Effector CD4-positive, alpha-beta T cell (primary cell): ENCODE results near the gene CNTRL.
"Not testable (repeated sequence)": the region's sequence is repeated elsewhere in the genome, so short reads cannot be mapped to it uniquely, and the experiment has no call there.

ENCODE experiments used
- DNase-seq: peaks from one replicate; pipeline ENCODE4 v3.0.0-alpha.2; 2020
- total RNA-seq: gene quantifications from one replicate; lab custom pipeline; 2026; lab: John Stamatoyannopoulos, UW

Gene CNTRL, protein sequence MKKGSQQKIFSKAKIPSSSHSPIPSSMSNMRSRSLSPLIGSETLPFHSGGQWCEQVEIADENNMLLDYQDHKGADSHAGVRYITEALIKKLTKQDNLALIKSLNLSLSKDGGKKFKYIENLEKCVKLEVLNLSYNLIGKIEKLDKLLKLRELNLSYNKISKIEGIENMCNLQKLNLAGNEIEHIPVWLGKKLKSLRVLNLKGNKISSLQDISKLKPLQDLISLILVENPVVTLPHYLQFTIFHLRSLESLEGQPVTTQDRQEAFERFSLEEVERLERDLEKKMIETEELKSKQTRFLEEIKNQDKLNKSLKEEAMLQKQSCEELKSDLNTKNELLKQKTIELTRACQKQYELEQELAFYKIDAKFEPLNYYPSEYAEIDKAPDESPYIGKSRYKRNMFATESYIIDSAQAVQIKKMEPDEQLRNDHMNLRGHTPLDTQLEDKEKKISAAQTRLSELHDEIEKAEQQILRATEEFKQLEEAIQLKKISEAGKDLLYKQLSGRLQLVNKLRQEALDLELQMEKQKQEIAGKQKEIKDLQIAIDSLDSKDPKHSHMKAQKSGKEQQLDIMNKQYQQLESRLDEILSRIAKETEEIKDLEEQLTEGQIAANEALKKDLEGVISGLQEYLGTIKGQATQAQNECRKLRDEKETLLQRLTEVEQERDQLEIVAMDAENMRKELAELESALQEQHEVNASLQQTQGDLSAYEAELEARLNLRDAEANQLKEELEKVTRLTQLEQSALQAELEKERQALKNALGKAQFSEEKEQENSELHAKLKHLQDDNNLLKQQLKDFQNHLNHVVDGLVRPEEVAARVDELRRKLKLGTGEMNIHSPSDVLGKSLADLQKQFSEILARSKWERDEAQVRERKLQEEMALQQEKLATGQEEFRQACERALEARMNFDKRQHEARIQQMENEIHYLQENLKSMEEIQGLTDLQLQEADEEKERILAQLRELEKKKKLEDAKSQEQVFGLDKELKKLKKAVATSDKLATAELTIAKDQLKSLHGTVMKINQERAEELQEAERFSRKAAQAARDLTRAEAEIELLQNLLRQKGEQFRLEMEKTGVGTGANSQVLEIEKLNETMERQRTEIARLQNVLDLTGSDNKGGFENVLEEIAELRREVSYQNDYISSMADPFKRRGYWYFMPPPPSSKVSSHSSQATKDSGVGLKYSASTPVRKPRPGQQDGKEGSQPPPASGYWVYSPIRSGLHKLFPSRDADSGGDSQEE (N-terminal part only)
- 356 reads per million, percentile 96 among the genes with 10 or more reads in this experiment for total RNA-seq

DNA sequence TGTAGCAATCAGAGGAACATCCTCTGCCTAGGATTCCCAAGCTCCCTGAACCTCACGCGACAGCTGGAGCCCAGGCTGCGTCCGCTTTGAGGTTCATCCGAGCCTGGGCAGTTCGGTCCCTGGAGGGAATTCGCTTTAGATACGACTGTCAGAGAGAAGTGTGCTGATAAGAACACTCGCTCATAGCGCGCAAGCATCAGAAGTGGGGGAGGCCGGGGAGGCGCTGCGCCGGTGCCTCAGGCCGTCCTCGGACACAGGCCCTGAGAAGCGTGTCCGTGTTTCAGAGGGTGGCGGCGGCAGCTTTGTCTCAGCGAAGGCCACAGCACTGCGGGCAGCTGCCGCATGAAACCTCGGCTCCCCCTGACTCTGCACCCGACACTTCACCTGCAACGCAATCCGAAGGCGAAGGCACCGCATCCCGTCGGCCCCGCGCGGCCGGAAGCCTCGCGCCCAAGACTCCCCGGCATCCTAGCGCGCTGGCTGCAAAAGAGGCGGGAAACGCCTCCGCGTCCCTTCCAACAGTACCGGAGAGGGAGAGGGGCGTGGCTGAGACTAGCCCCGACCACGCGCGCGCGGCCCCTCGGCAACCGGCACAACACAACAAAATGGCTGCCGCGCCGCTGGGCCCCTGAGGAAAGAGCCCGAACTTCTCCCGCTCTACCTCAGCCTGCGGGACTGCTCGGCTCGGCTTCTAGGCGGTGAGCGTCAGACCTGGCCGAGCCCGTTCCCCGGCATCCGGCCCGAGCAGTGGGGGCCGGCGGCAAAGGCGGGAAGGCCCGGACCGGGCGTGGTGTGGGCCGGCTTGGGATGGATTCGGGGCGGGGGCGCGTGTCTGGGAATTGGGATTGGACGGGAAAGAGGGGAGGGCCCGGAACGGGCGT lies at the start of gene CNTRL:
TSS of gene CNTRL (plus strand) at position 586 of the 881 bp plus-strand sequence. CDS start 13,372 bp downstream, outside the sequence.
- DNase-seq: peak; percentile 80

DNA sequence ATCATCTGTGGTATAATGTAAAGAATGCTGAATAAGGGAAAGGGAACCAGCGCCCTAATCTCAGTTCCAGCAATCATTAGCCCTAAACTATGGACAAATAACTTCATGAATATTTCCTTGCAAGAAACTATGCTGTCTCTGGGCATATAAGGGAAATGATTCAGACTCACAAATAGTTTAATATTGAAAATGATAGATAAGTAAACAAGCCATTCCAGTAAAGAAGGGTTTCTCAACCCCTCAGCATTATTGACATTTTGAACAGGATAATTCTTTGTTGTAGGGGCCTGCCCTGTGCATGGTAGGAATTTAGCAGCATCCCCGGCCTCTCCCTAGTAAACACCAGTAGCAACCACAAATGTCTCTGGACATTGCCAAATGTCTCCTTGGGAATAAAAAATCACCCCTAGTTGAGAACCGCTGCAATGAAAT lies 48.5 kb upstream of the CNTRL start:
- DNase-seq: no peak

DNA sequence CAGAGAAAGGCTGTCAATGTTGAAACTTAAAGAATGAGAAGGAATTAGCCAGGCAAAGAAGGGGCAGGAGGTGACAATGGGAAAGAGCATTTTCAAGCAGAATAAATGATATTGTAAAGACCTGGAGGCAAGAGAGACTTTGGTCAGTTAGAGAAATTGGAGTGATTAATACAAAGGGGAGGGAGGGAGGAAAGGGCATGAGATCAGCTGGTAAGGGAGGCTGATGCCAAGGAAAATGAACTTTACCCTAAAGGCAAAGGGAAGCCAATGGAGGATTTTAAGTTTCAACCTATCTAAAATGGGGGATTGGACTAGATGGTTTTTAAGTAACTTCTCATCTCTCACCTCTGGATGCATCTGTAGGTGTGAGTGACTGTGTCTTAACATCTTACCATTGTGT lies 48.0 kb upstream of the CNTRL start:
- no peak for DNase-seq

GRCh38 chr9:121028285-121028684 lies 46.5 kb upstream of the CNTRL start:
- not testable (repeated sequence) for DNase-seq

- DNase-seq: no peak
These were observed 45.3 kb upstream of the CNTRL start for GRCh38 chr9:121029469-121029868.

DNA sequence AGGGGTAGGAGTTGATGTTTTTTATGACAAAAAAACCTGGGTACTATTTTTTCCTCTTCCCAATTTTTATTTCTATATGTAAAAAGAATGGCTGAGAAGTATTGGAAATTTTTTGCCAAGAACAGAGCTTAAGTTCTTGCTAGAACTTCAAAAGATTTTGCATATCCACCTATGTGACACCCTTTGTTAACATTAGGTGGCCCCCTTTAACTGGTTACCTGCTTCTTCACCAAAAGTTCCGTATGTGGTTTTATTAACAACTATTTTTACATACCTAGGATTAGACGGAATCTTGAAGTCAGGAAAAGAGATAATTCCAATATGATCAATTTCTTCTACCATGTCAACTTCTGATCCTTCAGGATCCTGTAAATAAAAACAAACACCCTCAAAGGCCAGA lies 40.2 kb upstream of the CNTRL start:
- no peak for DNase-seq

DNA sequence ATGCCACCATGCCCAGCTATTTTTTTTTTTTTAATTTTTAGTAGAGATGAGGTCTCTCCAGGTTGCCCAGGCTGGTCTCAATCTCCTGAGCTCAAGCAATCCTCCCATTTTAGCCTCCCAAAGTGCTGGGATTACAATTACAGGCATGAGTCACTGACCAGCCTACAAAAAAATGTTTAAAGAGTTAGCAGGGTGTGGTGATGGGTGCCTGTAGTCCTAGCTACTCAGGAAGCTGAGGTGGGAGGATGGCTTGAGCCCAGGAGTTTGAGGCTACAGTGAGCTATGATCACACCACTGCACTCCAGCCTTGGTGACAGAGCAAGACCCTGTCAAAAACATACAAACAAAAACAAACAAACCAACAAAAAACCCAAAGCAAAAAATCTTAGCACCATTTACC lies 39.0 kb upstream of the CNTRL start:
- DNase-seq: not testable (repeated sequence)

DNA sequence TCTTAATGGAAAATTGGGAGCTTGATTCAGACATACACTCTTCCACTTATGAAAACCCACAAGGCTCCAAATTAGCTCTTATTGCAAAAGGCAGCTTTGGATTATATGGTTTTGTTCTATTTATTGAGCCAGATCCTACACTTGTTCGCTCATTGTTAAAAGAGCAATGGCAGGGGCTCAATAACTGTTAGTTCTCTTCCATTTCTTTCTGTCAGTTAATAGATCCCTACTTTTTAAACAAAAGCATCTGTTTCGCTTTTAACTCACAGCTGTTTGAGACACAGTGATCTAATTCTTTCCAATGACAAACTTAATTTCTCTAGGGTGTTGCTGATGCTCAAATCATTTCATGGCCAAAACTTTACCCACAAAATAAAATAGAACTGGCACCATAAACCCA lies 36.4 kb upstream of the CNTRL start:
- no peak for DNase-seq

DNA sequence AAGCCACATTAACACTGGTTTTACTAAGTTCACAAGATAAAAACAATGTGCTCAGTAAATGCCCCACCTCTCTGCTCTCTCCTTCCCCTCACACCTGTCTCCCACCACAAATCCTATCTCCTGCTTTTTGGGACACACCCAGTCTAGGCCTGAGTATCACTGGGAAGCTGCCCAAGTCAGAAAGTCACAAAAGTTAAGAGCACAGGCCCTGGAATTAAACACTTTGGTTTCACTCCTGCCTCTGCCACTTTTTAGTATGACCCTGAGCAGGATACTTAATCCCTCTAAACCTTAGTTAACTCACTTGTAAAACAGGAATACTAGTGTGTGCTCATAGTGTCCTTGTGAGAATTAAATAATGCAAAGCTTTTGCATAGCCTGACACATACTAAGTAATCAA lies 36.0 kb upstream of the CNTRL start:
- DNase-seq: no peak

GRCh38 chr9:121048175-121048574 lies 26.6 kb upstream of the CNTRL start:
- DNase-seq: no peak

GRCh38 chr9:121048618-121049017 lies 26.1 kb upstream of the CNTRL start:
- DNase-seq: no peak

- DNase-seq: no peak
These were observed 24.4 kb upstream of the CNTRL start, which contains the start of gene C5 for GRCh38 chr9:121050128-121050988. TSS of gene C5 (minus strand) at chr9:121050275. CDS start at chr9:121050246, 29 bp downstream.

DNA sequence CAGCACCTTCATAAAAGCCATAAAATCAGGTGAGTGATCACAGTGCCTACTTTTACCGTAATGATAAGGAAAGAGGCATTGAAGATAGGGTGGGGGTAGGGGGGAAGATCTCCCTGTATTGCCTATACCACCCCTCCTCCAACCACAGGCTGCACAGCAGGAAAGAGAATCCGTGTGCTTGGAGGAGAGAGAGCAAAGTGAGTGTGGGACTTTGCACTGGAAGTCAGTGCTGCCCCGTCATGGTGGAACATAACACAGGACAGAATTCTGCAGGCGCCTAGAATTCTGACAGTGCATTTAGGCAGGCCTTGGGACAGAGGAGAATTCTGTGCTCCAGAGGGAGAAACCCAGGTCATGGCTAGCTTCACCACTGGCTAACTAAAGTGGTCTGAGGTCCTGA lies 21.2 kb upstream of the CNTRL start:
- no peak for DNase-seq

DNA sequence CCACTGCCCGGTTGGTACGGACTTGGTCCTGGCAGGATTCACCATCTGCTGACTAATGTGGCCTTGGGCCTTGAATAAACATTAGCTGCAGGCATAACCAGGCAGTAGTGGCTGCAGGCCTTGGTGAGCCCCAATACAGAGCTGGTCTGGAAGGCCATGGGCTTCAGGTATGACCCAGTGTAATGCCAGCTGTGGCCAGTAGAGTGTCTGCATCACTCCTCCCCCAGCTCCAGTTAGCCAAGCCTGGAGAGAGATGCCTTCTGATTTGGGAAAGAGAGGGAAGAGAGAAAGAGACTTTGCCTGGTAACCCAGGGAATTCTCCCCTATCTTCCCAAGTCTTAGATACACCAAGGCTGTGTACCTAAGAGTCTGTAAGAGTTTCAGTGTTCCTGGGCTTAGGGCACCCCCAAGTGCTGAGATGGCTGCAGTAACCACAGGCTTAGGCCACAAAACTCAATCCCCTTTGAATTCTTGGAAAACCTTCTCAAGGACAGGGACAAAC lies 19.1 kb upstream of the CNTRL start:
- no peak for DNase-seq

DNA sequence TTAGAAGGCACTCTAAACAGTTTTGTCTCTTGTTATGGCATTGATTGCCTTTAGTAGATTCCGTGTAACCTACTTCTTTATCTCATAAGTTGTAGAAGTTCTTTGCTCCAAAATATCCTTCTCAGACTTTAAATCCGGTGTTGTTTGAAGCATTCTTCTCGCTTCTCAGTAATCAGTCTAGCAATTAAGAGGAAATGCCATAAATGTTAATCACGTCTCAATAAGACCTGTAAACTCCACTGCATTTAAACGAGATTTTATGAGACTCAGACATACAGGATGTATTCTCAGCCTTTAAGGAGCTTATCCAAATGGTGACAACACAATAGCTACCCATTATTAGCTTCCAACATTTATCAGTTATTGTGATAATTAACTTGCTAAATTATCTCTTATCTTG lies 16.9 kb upstream of the CNTRL start:
- DNase-seq: no peak

DNA sequence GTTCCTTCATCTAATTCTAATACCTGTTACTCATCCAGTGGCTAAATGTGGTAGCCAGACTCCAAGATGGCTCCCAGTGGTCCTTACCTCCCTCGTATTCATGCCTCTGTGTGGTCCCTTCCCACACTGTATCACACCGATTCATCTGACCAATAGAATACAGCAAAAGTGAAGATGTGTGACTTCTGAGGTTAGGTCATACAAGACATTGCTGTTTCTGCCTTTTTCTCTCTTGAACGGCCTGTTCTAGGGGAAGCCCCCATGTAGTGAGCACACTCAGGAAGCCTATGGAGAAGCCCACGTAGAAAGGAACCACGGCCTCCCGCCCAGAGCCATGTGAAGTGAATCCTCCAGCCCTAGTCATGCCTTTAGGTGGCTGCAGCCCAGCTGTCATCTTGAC lies 15.2 kb upstream of the CNTRL start:
- no peak for DNase-seq

DNA sequence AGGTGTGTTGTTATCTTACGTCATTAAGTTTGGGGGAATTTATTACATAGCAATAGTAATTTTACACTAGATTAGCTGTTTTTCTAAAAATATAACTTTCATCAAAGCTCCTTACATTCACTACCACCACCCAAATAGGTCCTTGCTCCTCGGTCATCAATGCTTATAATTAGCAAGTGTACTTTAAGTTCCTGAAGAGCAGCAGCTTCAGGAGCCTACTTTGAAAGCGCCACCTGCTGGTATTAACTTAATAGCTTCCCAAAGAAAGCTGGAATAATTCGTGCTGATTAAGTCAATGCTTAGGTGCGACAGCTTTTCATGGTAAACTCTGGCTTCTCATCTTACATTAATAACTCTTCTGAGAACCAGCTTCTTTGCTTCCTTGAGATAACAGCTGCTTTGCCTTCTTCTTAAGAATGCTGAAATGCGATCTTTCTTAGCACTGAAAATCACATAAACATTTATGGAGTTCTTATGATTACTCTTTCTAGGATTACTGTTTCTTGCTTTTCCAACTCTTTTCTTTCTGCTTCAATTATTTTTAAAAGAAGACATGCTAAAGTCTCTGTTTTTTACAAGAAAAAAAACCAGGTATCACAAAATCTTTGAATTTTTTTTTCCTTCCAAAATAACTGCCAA lies 14.6 kb upstream of the CNTRL start:
- DNase-seq: peak; percentile 22

GRCh38 chr9:121066850-121067249 lies 7.9 kb upstream of the CNTRL start:
- DNase-seq: no peak

GRCh38 chr9:121067640-121068039 lies 7.1 kb upstream of the CNTRL start:
- no peak for DNase-seq

- DNase-seq: no peak
These were observed 5.4 kb upstream of the CNTRL start for GRCh38 chr9:121069396-121069795.
